HG02870 (cell line): ENCODE results near the gene RALBP1.

ENCODE experiments used
- ATAC-seq: cut with Tn5 transposase; IDR thresholded peaks from one replicate; pipeline ENCODE4 v1.9.1; 2021; ENCODE audit warnings: mild to moderate bottlenecking, moderate library complexity; ENCODE audit not compliant: unreplicated experiment

RALBP1 gene

GRCh38 chr18:9506046-9506792 lies 30.9 kb downstream of the RALBP1 start:
- no peak for ATAC-seq

- ATAC-seq, result no peak
Measured at GRCh38 chr18:9507565-9508088, 32.3 kb downstream of the RALBP1 start.

DNA sequence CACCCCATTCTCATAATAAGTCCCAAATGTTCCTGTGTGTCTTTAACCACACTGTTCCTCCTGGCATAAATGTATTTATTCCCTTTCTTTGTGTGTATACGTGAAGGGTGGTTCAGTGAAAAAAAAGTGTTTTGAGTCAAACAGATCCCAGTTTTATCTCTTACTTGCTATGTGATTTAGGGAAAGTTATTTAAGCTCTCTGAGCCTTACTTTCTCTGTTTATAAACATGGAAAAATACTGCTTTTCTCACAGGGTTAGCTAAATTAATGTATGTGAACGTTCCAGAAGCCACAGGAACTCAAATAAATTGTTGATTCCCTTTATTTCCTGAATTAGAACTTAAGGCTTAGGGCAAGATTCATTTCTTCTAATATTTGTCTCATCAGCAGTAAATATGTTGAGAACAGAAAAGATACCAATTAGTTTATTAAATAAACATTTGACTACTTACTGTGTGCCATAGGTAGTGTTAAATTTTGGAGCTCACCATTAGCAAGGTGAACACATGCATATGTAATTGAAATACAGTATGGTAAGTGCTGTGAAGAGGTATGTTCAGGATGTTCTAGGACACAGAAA lies 33.2 kb downstream of the RALBP1 start:
- ATAC-seq, result no peak

DNA sequence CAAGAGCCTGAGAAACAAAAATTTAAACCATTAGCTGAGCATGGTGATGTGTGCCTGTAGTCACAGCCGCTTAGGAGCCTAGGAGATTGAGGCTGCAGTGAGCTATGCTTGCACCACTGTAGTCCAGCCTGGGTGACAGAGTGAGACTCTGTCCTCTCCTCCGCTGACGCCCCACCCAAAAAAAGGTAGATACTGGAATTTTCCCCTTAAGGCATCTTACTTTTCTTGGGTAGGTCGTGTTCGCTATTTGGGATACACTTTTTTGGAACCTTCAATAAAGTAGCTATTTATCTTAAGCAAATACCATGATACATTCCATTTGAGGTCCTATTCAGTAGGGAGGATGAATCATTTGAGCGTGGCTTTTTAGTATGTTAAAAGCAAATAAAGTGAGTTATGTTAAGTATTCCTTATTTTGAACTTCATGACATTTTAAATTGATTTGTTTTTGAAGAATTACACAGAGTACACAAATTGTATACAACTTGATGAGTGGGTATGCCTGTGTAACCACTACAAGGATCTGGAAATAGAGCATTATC lies 38.7 kb downstream of the RALBP1 start:
- ATAC-seq, result no peak

- no peak for ATAC-seq
Measured at GRCh38 chr18:9516437-9517064, 41.2 kb downstream of the RALBP1 start.

GRCh38 chr18:9517869-9518268 lies 42.6 kb downstream of the RALBP1 start:
- ATAC-seq, result no peak

DNA sequence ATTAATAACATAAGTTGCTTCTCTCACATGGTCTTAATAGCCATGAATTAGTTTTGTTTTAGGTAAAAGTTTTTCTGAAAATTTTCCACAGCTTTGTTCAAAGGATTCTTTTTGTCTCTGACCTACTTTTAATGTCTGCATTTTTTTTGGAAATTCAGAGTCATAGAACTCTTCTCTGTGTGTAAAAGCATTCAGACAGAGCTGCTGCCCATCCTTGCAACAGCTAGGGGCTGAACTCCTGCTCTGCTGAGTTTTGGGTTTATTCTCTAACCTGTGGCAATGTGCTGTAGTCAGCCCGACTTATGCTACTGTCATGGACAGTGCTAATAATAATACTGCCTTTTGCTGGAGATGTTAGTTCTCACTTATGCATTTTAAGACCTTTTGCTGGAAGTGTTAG lies 44.1 kb downstream of the RALBP1 start:
- ATAC-seq, result no peak

DNA sequence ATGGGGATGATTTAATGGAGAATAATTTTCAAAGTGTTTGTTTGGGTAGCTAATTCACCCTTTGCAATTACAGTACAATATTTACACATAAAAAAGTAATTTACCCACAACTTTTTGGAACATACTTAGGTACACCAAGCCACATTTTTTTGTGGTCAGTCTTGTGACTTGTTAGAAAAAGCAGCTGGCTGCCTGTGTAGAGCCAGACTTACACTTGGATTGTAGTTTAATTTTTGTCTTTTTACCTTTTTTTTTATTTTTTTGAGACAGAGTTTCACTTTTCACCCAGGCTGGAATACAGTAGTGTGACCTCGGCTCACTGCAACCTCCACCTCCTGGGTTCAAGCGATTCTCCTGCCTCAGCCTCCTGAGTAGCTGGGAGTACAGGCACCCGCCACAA lies 45.4 kb downstream of the RALBP1 start:
- no peak for ATAC-seq

- no peak for ATAC-seq
Measured at GRCh38 chr18:9521770-9522169, 46.5 kb downstream of the RALBP1 start.

DNA sequence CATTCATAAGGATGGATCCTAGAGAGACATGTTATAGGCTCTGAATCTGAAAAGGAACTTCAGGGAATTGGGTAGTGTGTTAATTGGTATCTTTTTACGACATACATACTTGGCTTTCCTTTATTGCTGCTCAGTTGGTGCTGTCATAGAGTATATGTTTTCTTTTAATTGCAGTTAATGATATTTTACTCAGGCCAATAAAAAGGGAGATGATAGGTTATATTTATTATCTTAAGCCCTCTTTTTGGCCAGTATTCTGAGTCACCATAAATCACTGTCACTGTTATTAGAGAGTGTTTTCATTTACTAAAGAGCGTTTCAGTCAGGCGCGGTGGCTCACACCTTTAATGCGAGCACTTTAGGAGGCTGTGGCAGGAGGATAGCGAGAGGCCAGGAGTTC lies 47.6 kb downstream of the RALBP1 start:
- no peak for ATAC-seq

GRCh38 chr18:9526458-9526857 lies 51.1 kb downstream of the RALBP1 start:
- no peak for ATAC-seq

GRCh38 chr18:9530226-9531009 lies 55.1 kb downstream of the RALBP1 start:
- ATAC-seq, result no peak

DNA sequence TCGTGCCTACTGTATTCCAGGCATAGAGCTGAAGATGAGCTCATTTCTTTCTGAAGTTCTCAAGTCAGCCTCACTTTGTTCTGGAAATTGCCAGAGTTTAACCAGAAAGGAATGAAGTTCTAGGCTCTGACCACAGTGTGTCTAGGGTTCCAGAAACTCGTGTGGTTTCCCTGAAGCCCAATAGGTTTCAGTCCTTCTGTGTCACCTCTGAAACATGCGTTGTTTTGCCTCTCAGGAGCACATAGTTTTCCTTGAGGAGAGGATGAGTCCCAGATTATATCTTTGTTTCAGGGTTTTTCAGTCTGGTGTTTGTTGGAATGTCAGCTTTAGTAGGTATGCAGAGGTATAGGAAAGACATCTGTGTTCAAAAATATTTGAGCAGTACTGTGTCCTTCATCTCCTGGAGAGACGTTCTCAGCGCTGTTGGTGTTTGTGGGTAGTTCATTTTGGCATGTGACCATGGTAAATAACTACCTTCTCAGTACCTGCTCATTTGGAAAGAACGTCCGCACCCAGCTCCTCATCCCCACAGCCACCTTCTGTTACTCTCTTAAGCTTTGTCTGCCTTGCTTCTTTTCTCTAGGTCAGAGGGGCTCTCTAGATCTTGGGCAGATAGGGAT lies 56.6 kb downstream of the RALBP1 start:
- ATAC-seq, result no peak

DNA sequence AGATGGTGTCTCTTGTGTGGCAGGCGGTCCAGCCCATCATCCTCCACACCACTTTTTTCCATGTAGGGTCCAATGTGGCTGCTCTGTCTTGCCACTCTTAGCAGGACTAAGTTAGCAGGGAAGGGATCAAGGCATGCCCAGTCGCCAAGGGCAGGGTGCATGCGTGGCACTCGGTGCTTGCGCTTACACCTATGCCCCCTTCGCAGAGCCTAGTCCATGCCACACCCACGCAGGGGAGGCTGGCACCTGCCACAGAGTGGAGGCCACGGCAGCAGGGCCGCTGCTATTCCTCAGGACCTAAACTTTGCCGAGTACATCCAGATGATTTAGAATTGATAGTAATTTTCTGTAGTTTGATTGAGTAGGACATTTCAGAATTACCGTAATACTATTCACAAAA lies 59.5 kb downstream of the RALBP1 start:
- ATAC-seq, result no peak

DNA sequence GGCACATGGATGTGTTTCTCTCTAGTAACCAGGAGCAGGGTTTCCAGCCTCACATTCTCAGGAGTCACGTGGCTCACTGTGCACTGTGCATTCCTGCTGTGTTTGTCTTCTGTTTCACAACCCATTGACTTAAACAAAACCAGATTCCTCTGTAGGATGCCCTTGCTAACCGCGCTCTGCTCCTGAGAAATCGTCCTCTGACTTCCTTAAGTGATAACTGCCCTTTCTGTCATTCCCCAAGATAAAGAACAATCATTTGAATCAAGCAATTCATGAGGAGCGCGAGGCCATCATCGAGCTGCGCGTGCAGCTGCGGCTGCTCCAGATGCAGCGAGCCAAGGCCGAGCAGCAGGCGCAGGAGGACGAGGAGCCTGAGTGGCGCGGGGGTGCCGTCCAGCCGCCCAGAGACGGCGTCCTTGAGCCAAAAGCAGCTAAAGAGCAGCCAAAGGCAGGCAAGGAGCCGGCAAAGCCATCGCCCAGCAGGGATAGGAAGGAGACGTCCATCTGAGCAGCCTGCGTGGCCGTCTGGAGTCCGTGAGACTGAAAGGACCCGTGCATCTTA lies 60.2 kb downstream of the RALBP1 start:
- no peak for ATAC-seq

DNA sequence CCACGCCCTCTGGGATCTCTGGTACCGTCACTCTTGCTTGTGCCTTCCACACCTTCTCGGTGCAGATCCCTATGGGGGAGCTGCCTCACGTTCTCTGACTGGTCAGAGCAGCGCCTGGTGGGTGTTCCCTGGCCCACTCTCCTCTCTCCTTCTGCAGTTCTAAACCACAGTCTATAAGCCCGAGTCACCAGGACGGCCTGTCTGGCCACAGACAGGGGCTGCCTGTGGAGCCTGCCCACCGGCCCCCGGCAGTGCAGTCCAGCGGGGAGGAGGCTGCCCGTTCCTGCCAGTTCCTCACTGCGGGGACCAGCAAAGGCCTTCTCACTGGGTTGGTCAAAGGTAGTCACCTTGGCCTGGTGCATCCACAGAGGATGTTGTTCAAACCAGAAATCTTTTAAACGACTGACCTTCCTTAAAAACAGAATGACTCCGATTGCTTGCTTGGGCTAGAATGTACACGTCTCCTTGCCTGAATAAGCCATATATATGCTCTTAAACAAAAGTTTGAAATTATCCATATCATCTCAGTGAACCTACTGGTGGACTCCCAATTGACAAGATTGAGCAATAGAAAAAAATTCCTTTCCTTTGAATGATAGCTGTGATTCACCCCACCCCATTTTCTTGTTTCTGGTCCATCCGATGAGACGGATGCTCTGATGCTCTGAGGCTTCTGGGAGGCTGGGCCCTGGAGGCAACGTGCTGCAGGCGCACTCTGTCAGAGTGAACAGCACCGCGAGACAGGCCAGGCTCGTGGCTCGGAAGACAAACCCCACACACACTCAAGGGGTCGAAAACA lies 61.2 kb downstream of the RALBP1 start:
- ATAC-seq, result no peak

DNA sequence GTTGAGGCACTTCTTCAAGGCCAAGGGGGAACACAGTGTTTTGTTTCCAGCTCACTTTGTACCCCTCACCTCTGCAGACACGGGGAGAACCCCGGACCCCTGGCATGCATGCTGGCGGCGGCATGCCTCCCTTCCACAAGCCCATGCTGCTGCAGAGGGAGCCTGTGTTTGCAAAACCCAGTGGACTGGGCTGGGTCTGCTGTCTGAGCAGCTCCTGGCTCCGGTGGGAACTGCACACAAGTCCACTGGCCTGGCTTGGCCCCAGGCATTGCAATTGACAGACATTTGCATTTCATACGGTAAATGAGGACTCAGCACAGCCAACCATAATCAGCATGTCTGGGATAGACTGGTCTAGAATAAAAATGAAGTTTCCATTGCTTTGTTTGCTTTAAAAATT lies 62.4 kb downstream of the RALBP1 start:
- no peak for ATAC-seq

GRCh38 chr18:9539283-9539682 lies 64.0 kb downstream of the RALBP1 start:
- no peak for ATAC-seq

- no peak for ATAC-seq
Measured at GRCh38 chr18:9539938-9540337, 64.6 kb downstream of the RALBP1 start.

GRCh38 chr18:9542924-9543323 lies 67.6 kb downstream of the RALBP1 start:
- ATAC-seq, result no peak
